ENCODE measurements around the gene MYOG. TPM values are rescaled to one million over a fixed set of nuclear protein-coding genes. Genes with fewer than 3 reads are reported as not detected.

MYOG gene
- total RNA-seq, 1 experiment from 2014 or later: not detected

DNA sequence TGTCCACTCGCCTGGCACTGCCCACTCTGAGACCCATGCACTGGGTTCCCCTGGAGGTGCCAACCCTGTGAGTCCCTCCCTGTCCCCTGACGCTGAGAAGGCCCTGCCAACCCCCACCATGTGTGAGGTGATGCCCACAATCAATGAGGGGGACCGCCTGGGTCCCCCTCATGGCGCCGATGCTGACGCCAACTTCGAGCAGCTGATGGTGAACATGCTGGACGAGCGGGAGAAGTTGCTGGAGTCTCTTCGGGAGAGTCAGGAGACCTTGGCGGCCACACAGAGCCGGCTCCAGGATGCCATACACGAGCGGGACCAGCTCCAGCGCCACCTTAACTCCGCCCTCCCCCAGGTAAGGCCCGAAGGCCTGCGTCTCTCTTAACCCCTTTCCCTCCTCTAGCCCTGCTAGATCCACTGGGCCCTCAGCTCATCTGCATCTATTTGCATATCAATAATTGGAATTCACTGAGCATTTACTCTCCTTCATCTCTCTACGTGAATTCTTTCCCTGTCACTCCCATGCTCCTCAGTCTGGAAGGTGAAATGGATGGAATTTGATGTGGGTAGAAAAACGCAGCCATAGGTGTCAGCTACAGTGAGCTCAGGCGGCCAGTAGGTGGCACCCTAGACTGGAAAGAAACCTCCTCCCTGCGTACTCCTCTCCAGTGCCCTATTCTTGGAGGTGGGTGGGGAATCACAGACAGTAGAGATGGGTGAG, 46.8 kb downstream of the MYOG start:
- H3K36me3 Mint-ChIP-seq (ENCODE audit: insufficient read depth, unreplicated experiment): peaks cover 5% of the 10 kb centered on the region
- H3K4me3 Mint-ChIP-seq (ENCODE audit: unreplicated experiment): no peak overlapping the region
- intact Hi-C loops (cut with micrococcal nuclease; ENCODE audit: unreplicated experiment): loop anchor here (1.0 to 10.0 kb wide), 6 partner anchors 43 to 286 kb away; no protein-coding TSS in a partner anchor
- H3K27ac Mint-ChIP-seq (ENCODE audit: unreplicated experiment): no peak overlapping the region
- DNase-seq: peak; percentile 74 to 80
- H3K4me1 Mint-ChIP-seq (ENCODE audit: low read depth, unreplicated experiment): peaks cover 21% of the 10 kb centered on the region
- H3K9me3 Mint-ChIP-seq (ENCODE audit: unreplicated experiment): no peaks in the 10 kb centered on the region
- ChIA-PET POLR2A (no interaction called here), CTCF (interaction anchor here (0.6 to 3.5 kb wide), 16 partner anchors 13 to 304 kb away, joined by 3 to 90 read pairs (median 6); partner anchors contain the start of genes ADORA1 and PPFIA4)
- no peak overlapping the region for H3K4me3 ChIP-seq (ENCODE audit: low read depth, low read length)
- no peaks in the 10 kb centered on the region for H3K9me3 ChIP-seq
- TF ChIP-seq, protein P1, sequence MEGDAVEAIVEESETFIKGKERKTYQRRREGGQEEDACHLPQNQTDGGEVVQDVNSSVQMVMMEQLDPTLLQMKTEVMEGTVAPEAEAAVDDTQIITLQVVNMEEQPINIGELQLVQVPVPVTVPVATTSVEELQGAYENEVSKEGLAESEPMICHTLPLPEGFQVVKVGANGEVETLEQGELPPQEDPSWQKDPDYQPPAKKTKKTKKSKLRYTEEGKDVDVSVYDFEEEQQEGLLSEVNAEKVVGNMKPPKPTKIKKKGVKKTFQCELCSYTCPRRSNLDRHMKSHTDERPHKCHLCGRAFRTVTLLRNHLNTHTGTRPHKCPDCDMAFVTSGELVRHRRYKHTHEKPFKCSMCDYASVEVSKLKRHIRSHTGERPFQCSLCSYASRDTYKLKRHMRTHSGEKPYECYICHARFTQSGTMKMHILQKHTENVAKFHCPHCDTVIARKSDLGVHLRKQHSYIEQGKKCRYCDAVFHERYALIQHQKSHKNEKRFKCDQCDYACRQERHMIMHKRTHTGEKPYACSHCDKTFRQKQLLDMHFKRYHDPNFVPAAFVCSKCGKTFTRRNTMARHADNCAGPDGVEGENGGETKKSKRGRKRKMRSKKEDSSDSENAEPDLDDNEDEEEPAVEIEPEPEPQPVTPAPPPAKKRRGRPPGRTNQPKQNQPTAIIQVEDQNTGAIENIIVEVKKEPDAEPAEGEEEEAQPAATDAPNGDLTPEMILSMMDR (IDR thresholded peaks at IDR 0.05; ENCODE audit: insufficient read depth in 1 of 2, low read depth in 1 of 2, low read length in 1 of 2, severe bottlenecking in 1 of 2, unreplicated experiment in 1 of 2): peak; percentile 87 to 93
- no TSS peak for BruUV-seq (replicated peaks)
- no peaks in the 10 kb centered on the region for H3K27me3 ChIP-seq (replicated peaks; ENCODE audit: control insufficient read depth, insufficient read depth, low read length)
- H3K36me3 ChIP-seq (ENCODE audit: control insufficient read depth, insufficient read depth, low read length): peaks cover 1% of the 10 kb centered on the region; the same call in 1 of the 2 replicates
- H3K4me1 ChIP-seq: peaks cover 8% of the 10 kb centered on the region; the same call in 1 of the 2 replicates
- H3K27me3 Mint-ChIP-seq (ENCODE audit: insufficient read depth, unreplicated experiment): no peaks in the 10 kb centered on the region

DNA sequence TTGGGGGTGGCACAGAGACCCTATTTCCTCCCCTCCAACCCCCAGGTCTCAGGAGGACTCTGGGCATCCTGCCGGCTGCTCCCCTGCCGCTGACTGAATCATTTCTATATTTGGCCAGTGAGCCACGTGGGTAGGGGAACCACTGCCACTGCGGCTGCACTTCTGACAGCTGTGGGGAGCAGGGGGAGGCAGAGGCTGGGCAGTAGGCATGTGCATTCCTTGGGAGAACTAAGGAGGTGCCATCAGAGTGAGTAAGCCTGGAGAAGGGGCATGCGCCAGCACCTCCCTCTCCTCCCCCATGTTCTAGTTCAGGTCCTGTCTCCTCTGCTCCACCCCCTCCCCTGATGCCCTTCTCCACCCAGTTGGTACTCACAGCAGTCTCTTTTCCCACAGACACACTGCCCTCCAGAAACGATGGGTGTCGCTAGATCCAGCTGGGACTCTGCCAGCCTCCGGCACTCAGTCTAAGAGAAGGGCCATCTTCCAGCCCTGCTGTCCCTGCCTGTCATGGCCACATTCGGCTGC, 47.5 kb downstream of the MYOG start:
- peaks cover 1% of the 10 kb centered on the region; the same call in 1 of the 2 replicates for H3K36me3 ChIP-seq (ENCODE audit: control insufficient read depth, insufficient read depth, low read length)
- H3K36me3 Mint-ChIP-seq (ENCODE audit: insufficient read depth, unreplicated experiment): peaks cover 5% of the 10 kb centered on the region
- H3K4me3 ChIP-seq (ENCODE audit: low read depth, low read length): no peak overlapping the region
- no peak for DNase-seq
- H3K4me3 Mint-ChIP-seq (ENCODE audit: unreplicated experiment): no peak overlapping the region
- no peaks in the 10 kb centered on the region for H3K27me3 Mint-ChIP-seq (ENCODE audit: insufficient read depth, unreplicated experiment)
- peaks cover 8% of the 10 kb centered on the region; the same call in 1 of the 2 replicates for H3K4me1 ChIP-seq
- no TSS peak for BruUV-seq (replicated peaks)
- intact Hi-C loops (cut with micrococcal nuclease; ENCODE audit: unreplicated experiment): loop anchor here (2.0 to 10.0 kb wide), 4 partner anchors 44 to 287 kb away; no protein-coding TSS in a partner anchor
- no peaks in the 10 kb centered on the region for H3K9me3 ChIP-seq
- no peaks in the 10 kb centered on the region for H3K9me3 Mint-ChIP-seq (ENCODE audit: unreplicated experiment)
- no peaks in the 10 kb centered on the region for H3K27me3 ChIP-seq (replicated peaks; ENCODE audit: control insufficient read depth, insufficient read depth, low read length)
- CTCF ChIA-PET: interaction anchor here (1.2 to 3.5 kb wide), 4 partner anchors 80 to 231 kb away, joined by 11 to 90 read pairs (median 34); no protein-coding TSS in a partner anchor
- POLR2A ChIA-PET: no interaction called here
- peaks cover 21% of the 10 kb centered on the region for H3K4me1 Mint-ChIP-seq (ENCODE audit: low read depth, unreplicated experiment)
- TF ChIP-seq, protein P1 (IDR thresholded peaks at IDR 0.05; ENCODE audit: insufficient read depth in 1 of 2, low read depth in 1 of 2, low read length in 1 of 2, severe bottlenecking in 1 of 2, unreplicated experiment in 1 of 2): no peak
- no peak overlapping the region for H3K27ac Mint-ChIP-seq (ENCODE audit: unreplicated experiment)

DNA sequence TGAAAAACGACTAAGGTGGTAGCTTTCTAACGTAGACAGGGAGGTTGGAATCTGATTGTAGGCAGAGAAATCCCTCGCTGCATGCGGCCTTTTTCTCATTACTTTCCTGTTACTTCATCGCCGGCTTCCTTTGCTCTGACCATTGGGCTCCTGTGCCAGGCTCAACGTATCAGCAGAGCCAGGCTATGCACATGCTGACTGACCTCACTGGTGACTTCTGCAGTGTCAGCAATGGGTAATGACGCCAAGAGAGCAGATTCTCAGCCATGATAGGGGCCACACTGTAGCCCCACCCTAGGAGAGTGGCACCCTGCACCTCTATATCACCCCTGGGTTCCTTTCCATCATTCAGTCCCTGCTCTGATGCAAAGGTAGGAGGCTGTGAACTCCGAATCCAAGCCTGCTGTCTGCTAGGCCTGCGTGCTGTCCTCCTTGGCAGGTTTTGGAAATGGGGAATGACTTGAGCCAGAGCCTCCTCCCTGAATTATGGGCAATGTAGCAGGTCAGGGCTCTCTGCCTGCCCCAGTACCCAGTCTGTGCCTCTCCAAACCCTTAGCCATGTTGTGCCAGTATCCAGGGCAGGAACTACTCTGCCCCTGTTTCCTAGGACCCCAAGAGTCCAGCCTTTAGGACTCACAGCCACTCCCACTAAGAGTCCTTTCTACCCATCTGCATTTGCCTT, 48.2 kb downstream of the MYOG start:
- ChIA-PET CTCF (interaction anchor here (3.4 to 3.5 kb wide), 2 partner anchors 179 to 232 kb away, joined by 56 to 90 read pairs; no protein-coding TSS in a partner anchor), POLR2A (no interaction called here)
- DNase-seq: peak in 1 of 2 experiments; percentile 19
- no peak overlapping the region for H3K4me3 ChIP-seq (ENCODE audit: low read depth, low read length)
- peaks cover 1% of the 10 kb centered on the region; the same call in 1 of the 2 replicates for H3K36me3 ChIP-seq (ENCODE audit: control insufficient read depth, insufficient read depth, low read length)
- H3K9me3 ChIP-seq: no peaks in the 10 kb centered on the region
- intact Hi-C loops (cut with micrococcal nuclease; ENCODE audit: unreplicated experiment): loop anchor here (2.0 to 10.0 kb wide), 4 partner anchors 45 to 287 kb away; no protein-coding TSS in a partner anchor
- Mint-ChIP-seq H3K27me3 (ENCODE audit: insufficient read depth, unreplicated experiment) (no peaks in the 10 kb centered on the region), H3K4me1 (ENCODE audit: low read depth, unreplicated experiment) (peaks cover 21% of the 10 kb centered on the region), H3K9me3 (ENCODE audit: unreplicated experiment) (no peaks in the 10 kb centered on the region), H3K36me3 (ENCODE audit: insufficient read depth, unreplicated experiment) (peaks cover 5% of the 10 kb centered on the region), H3K4me3 (ENCODE audit: unreplicated experiment) (no peak overlapping the region), H3K27ac (ENCODE audit: unreplicated experiment) (no peak overlapping the region)
- TF ChIP-seq, protein P1 (IDR thresholded peaks at IDR 0.05; ENCODE audit: insufficient read depth in 1 of 2, low read depth in 1 of 2, low read length in 1 of 2, severe bottlenecking in 1 of 2, unreplicated experiment in 1 of 2): no peak
- peaks cover 8% of the 10 kb centered on the region; the same call in 1 of the 2 replicates for H3K4me1 ChIP-seq
- no TSS peak for BruUV-seq (replicated peaks)
- H3K27me3 ChIP-seq (replicated peaks; ENCODE audit: control insufficient read depth, insufficient read depth, low read length): no peaks in the 10 kb centered on the region

All from Caco-2 (cell line).